NCI-H2081 treated with DMSO at 0.1 percent for 48 hours (cell line): ENCODE data around the gene RPL13A.
"Not testable (repeated sequence)": the region's sequence is repeated elsewhere in the genome, so short reads cannot be mapped to it uniquely, and the experiment has no call there.

Experiments used
- DNase-seq: peaks from one replicate; lab custom pipeline; 2025; lab: John Stamatoyannopoulos, UW

RPL13A gene

GRCh38 chr19:49456326-49456725, 31.1 kb upstream of the RPL13A start:
- DNase-seq, result no peak

- no peak for DNase-seq
Measured at GRCh38 chr19:49458567-49458903, 28.9 kb upstream of the RPL13A start.

GRCh38 chr19:49459388-49459787, 28.0 kb upstream of the RPL13A start:
- DNase-seq, result no peak

- not testable (repeated sequence) for DNase-seq
Measured at GRCh38 chr19:49461130-49461529, 26.3 kb upstream of the RPL13A start.

GRCh38 chr19:49461656-49462055, 25.8 kb upstream of the RPL13A start:
- no peak for DNase-seq

- no peak for DNase-seq
Measured at GRCh38 chr19:49462492-49462891, 24.9 kb upstream of the RPL13A start.

- DNase-seq, result no peak
Measured at GRCh38 chr19:49463960-49464740, 23.3 kb upstream of the RPL13A start.

- no peak for DNase-seq
Measured at GRCh38 chr19:49465371-49465770, 22.0 kb upstream of the RPL13A start.

- DNase-seq, result no peak
Measured at GRCh38 chr19:49468199-49468598, 19.2 kb upstream of the RPL13A start.

GRCh38 chr19:49468746-49469447, 18.5 kb upstream of the RPL13A start:
- no peak for DNase-seq

- DNase-seq, result no peak
Measured at GRCh38 chr19:49469828-49470614, 17.4 kb upstream of the RPL13A start.

GRCh38 chr19:49470615-49470978, 16.8 kb upstream of the RPL13A start:
- DNase-seq, result no peak

GRCh38 chr19:49472936-49473335, 14.5 kb upstream of the RPL13A start:
- no peak for DNase-seq

- DNase-seq, result not testable (repeated sequence)
Measured at GRCh38 chr19:49473501-49473867, 13.9 kb upstream of the RPL13A start.

- no peak for DNase-seq
Measured at GRCh38 chr19:49473868-49474541, 13.4 kb upstream of the RPL13A start, which contains the start of gene FLT3LG. Gene FLT3LG (plus strand): TSS chr19:49474215. CDS start chr19:49474640, 425 bp downstream.

- no peak for DNase-seq
Measured at GRCh38 chr19:49474542-49474924, 12.9 kb upstream of the RPL13A start.

- DNase-seq, result no peak
Measured at GRCh38 chr19:49475191-49475917, 12.1 kb upstream of the RPL13A start.

GRCh38 chr19:49475995-49476880, 11.2 kb upstream of the RPL13A start:
- DNase-seq, result no peak

- DNase-seq, result no peak
Measured at GRCh38 chr19:49479975-49480628, 7.3 kb upstream of the RPL13A start.
